ENCODE results near the gene PLPP6.

DNA sequence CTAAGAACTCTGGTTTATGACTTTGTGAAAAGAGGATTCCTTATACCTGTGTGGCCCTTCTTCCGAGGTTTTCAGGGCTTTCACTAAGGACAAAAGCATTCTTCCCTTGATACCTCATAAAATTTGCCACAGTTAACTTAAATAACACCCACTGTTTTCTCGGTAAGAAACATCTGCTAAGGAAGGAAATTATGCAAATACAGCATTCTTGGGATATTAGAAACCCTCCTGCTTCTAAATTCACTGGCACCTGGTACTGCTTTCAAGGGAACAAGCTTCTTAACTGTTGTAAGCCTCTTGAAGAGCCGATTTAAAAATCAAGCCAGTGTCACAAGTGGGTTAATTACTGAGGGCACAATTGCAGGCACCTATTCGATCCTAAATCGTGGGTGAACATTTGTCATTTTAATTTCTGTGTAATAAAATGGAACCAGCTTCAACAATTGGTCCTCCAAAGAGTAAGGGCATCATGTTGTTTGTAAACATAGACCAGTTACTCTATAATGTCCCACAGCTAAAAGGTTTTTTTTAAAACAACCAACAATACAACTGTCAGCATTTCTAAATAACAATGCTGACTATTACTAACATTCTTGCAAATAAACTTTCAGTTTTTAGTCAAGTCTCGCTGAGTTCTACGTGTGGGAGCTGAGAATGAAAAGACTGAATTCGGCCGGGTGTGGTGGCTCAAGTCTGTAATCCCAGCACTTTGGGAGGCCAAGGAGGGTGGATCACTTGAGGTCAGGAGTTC, 52.3 kb downstream of the PLPP6 start:
- TF ChIP-seq, protein P1, sequence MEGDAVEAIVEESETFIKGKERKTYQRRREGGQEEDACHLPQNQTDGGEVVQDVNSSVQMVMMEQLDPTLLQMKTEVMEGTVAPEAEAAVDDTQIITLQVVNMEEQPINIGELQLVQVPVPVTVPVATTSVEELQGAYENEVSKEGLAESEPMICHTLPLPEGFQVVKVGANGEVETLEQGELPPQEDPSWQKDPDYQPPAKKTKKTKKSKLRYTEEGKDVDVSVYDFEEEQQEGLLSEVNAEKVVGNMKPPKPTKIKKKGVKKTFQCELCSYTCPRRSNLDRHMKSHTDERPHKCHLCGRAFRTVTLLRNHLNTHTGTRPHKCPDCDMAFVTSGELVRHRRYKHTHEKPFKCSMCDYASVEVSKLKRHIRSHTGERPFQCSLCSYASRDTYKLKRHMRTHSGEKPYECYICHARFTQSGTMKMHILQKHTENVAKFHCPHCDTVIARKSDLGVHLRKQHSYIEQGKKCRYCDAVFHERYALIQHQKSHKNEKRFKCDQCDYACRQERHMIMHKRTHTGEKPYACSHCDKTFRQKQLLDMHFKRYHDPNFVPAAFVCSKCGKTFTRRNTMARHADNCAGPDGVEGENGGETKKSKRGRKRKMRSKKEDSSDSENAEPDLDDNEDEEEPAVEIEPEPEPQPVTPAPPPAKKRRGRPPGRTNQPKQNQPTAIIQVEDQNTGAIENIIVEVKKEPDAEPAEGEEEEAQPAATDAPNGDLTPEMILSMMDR (IDR thresholded peaks at IDR 0.05), result no peak
- no peak for TF ChIP-seq EZH2 (IDR thresholded peaks at IDR 0.05; ENCODE audit: borderline replicate concordance, insufficient read depth, low read depth, low read length, poor library complexity, severe bottlenecking)

Measured in B cell (primary cell).